Stomach (tissue), 4 donors: ENCODE results near the gene ZFAND6.

Experiments
- EP300 ChIP-seq: sonication (generic); formaldehyde crosslinking; IDR thresholded peaks from one replicate; pipeline ENCODE4 v1.6.1; 2017; ENCODE audit warnings: antibody characterized with exemption
- POLR2A ChIP-seq, 4 donors: fragments of 450-650 bp; IDR thresholded peaks; one replicate each; pipeline ENCODE4 v1.6.1; 2016; ENCODE audit warnings: antibody characterized with exemption in 4 of 4, control low read depth in 2 of 4, mild to moderate bottlenecking in 1 of 4, moderate library complexity in 1 of 4
- POLR2AphosphoS5 ChIP-seq, 3 donors: sonication (generic); formaldehyde crosslinking; IDR thresholded peaks; one replicate each; pipeline ENCODE4 v1.6.1; 2016; ENCODE audit warnings: antibody characterized with exemption in 3 of 3
- TF ChIP-seq, protein P1 (sequence below), 7 experiments: fragments of 450-650 bp in 4 of 7; fragments of 200-600 bp in 3 of 7; sonication (generic) in 3 of 7; IDR thresholded peaks; one replicate each; pipeline ENCODE4 v1.5.1; 2016 to 2019; ENCODE audit warnings: antibody characterized with exemption in 7 of 7, control low read depth in 2 of 7, mild to moderate bottlenecking in 1 of 7

GRCh38 chr15:80087104-80087503 is 27.6 kb downstream of the ZFAND6 start:
- TF ChIP-seq POLR2A (IDR thresholded peaks at IDR 0.05) (no peak), POLR2AphosphoS5 (IDR thresholded peaks at IDR 0.05) (no peak), EP300 (no peak)
- TF ChIP-seq, protein P1, sequence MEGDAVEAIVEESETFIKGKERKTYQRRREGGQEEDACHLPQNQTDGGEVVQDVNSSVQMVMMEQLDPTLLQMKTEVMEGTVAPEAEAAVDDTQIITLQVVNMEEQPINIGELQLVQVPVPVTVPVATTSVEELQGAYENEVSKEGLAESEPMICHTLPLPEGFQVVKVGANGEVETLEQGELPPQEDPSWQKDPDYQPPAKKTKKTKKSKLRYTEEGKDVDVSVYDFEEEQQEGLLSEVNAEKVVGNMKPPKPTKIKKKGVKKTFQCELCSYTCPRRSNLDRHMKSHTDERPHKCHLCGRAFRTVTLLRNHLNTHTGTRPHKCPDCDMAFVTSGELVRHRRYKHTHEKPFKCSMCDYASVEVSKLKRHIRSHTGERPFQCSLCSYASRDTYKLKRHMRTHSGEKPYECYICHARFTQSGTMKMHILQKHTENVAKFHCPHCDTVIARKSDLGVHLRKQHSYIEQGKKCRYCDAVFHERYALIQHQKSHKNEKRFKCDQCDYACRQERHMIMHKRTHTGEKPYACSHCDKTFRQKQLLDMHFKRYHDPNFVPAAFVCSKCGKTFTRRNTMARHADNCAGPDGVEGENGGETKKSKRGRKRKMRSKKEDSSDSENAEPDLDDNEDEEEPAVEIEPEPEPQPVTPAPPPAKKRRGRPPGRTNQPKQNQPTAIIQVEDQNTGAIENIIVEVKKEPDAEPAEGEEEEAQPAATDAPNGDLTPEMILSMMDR (IDR thresholded peaks at IDR 0.05) = no peak
